Measurements from ENCODE around the gene NID1.

GRCh38 chr1:236039740-236040685, 24.9 kb downstream of the NID1 start:
- no peak for TF ChIP-seq CTCF (IDR thresholded peaks at IDR 0.05; ENCODE audit: insufficient read depth, low read length)
- TF ChIP-seq, protein P1, sequence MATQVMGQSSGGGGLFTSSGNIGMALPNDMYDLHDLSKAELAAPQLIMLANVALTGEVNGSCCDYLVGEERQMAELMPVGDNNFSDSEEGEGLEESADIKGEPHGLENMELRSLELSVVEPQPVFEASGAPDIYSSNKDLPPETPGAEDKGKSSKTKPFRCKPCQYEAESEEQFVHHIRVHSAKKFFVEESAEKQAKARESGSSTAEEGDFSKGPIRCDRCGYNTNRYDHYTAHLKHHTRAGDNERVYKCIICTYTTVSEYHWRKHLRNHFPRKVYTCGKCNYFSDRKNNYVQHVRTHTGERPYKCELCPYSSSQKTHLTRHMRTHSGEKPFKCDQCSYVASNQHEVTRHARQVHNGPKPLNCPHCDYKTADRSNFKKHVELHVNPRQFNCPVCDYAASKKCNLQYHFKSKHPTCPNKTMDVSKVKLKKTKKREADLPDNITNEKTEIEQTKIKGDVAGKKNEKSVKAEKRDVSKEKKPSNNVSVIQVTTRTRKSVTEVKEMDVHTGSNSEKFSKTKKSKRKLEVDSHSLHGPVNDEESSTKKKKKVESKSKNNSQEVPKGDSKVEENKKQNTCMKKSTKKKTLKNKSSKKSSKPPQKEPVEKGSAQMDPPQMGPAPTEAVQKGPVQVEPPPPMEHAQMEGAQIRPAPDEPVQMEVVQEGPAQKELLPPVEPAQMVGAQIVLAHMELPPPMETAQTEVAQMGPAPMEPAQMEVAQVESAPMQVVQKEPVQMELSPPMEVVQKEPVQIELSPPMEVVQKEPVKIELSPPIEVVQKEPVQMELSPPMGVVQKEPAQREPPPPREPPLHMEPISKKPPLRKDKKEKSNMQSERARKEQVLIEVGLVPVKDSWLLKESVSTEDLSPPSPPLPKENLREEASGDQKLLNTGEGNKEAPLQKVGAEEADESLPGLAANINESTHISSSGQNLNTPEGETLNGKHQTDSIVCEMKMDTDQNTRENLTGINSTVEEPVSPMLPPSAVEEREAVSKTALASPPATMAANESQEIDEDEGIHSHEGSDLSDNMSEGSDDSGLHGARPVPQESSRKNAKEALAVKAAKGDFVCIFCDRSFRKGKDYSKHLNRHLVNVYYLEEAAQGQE (IDR thresholded peaks at IDR 0.05; ENCODE audit: insufficient replicate concordance, low read depth): no peak
- no peak for TF ChIP-seq POLR2AphosphoS5 (IDR thresholded peaks at IDR 0.05; ENCODE audit: low read depth)

Data from HL-60 (cell line).